Measurements from ENCODE around the gene OR5M3.

Gene OR5M3

DNA sequence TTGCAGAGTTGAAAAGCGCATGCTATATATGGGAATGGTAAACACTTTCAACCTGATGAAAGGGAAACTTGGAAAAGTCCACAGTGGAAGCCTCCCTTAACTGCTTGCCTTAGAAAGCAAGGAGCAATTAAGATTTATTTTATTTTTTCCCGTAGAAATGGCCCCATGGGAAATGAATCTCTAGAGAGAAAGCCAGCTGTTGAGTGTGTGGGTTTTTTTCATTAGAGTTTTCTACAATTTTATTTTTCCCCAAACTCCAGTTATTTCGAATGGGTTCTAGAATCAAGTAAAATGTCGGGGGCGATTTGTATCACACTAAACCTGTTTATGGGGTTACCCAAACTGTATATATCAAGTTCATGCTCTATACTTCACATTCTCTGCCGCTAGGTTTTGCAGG lies at the start of gene OR5M3:
OR5M3 (minus strand) TSS at position 101 of the 400 bp plus-strand sequence. CDS start 2,855 bp downstream, outside the sequence.
- no peak for DNase-seq (ENCODE audit: low read depth)
- no peak for TF ChIP-seq CTCF (conservative IDR thresholded peaks at IDR 0.05; ENCODE audit: low read depth, low read length)
- H3K4me3 ChIP-seq (ENCODE audit: low read length): no peak within 1 kb of the TSS

- no peak for TF ChIP-seq CTCF (conservative IDR thresholded peaks at IDR 0.05; ENCODE audit: low read depth, low read length)
- no peak overlapping the region for H3K4me3 ChIP-seq (ENCODE audit: low read length)
- DNase-seq (ENCODE audit: low read depth): no peak
These were observed 48.9 kb upstream of the OR5M3 start for GRCh38 chr11:56522008-56522407.

GRCh38 chr11:56513280-56513679 lies 40.1 kb upstream of the OR5M3 start:
- no peak for DNase-seq (ENCODE audit: low read depth)
- no peak for TF ChIP-seq CTCF (conservative IDR thresholded peaks at IDR 0.05; ENCODE audit: low read depth, low read length)
- no peak overlapping the region for H3K4me3 ChIP-seq (ENCODE audit: low read length)

DNA sequence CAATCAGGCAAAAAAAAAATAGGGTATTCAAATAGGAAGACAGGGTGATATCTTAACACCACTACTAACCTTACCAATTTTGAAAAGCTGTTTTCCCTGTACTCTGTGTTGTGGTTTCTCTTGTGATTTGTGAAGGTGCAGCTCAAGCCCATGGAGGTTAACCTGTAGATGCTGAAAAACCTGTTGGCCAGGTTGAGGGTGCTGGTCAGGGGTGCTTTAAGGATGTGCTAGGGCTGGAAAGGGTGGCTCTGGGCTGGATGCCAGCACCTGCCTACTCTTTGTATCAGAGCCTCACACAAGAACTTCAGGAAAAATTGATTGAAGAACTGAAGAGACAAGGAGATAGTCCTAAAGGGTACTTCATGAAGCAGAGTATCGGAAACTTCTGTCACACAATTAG lies 36.3 kb upstream of the OR5M3 start:
- H3K4me3 ChIP-seq (ENCODE audit: low read length): no peak overlapping the region
- no peak for TF ChIP-seq CTCF (conservative IDR thresholded peaks at IDR 0.05; ENCODE audit: low read depth, low read length)
- no peak for DNase-seq (ENCODE audit: low read depth)

GRCh38 chr11:56497010-56497409 lies 23.9 kb upstream of the OR5M3 start:
- TF ChIP-seq CTCF (conservative IDR thresholded peaks at IDR 0.05; ENCODE audit: low read depth, low read length): no peak

DNA sequence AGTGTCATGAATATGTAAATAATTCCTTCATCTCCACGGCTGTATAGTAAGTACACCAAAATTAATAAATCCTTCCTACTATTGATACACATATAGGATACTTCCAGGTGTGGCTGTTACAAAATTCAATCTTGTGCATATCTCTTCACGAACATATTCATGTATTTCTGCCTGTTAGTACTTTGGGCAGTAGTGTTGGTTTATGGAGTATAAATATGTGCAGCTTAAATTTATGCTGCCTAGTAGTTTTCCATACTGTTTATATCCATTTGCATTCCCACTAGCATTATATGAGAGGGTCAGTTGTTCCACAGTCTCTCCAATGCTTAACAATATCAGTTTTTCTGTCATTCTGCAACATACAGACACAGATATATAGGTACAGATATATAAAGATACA lies 22.0 kb upstream of the OR5M3 start:
- no peak for DNase-seq (ENCODE audit: low read depth)
- TF ChIP-seq CTCF (conservative IDR thresholded peaks at IDR 0.05; ENCODE audit: low read depth, low read length): no peak
- H3K4me3 ChIP-seq (ENCODE audit: low read length): no peak overlapping the region

More at GRCh38 chr11:56497010-56497409, 23.9 kb upstream of the OR5M3 start:
- no peak overlapping the region for H3K4me3 ChIP-seq (ENCODE audit: low read length)
- no peak for DNase-seq (ENCODE audit: low read depth)

DNA sequence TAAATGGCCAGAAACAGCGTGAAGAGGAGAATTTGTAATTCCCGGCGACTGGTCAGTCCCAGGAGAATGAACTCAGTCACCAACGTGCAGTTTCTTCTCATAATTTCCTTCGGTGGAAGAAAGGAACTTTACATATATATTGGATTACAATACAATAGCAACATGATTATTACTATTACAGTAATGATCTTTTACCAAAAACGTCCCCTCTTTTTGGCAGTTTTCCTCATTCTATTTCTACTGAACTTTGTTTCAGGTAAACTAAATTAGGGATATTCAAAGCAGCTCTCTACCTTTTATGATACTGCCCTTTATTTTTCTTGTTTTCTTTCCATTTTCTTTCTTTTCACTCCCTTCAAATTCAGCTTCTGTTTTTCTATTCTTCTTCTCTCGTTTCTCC lies 18.1 kb upstream of the OR5M3 start, which contains the start of gene OR5M8:
OR5M8 (minus strand) TSS at position 101 of the 400 bp plus-strand sequence; CDS start at position 101, 0 bp downstream.
- no peak for DNase-seq (ENCODE audit: low read depth)
- no peak within 1 kb of the TSS for H3K4me3 ChIP-seq (ENCODE audit: low read length)
- no peak for TF ChIP-seq CTCF (conservative IDR thresholded peaks at IDR 0.05; ENCODE audit: low read depth, low read length)
